GM12878 (cell line): ENCODE measurements around the gene SHC1. TPM values are rescaled to one million over a fixed set of nuclear protein-coding genes. Genes with fewer than 3 reads are reported as not detected.

Experiments
- BCLAF1 ChIP-seq: fragments of 450-650 bp; IDR thresholded peaks from 2 replicates; pipeline ENCODE4 v1.6.1; 2017; ENCODE audit warnings: antibody characterized with exemption, mild to moderate bottlenecking, moderate library complexity
- BHLHE40 ChIP-seq, 2 experiments: fragments of 450-650 bp in 1 of 2; IDR thresholded peaks; 2 replicates each; pipeline ENCODE4 v1.6.1; 2011 to 2017; ENCODE audit warnings: low read depth in 2 of 2, borderline replicate concordance in 1 of 2, improper control_type of control experiment in 1 of 2, low read length in 1 of 2, mild to moderate bottlenecking in 1 of 2
- BMI1 ChIP-seq: fragments of 450-650 bp; IDR thresholded peaks from 2 replicates; pipeline ENCODE4 v1.6.1; 2016; ENCODE audit warnings: mild to moderate bottlenecking, moderate library complexity, borderline replicate concordance
- BRCA1 ChIP-seq: IDR thresholded peaks from 2 replicates; pipeline ENCODE4 v1.6.1; 2011; ENCODE audit warnings: low read depth, low read length, improper control_type of control experiment
- CHD2 ChIP-seq: IDR thresholded peaks from 2 replicates; pipeline ENCODE4 v1.6.1; 2011; ENCODE audit warnings: low read depth, low read length, improper control_type of control experiment, borderline replicate concordance
- CHD4 ChIP-seq: fragments of 200-600 bp; sonication (generic); IDR thresholded peaks from 2 replicates; pipeline ENCODE4 v1.6.1; 2016; ENCODE audit warnings: mild to moderate bottlenecking
- EGR1 ChIP-seq, 2 experiments: IDR thresholded peaks; 1 replicate in 1 of 2; 2 replicates in 1 of 2; pipeline ENCODE4 v1.6.1; 2011 to 2012; ENCODE audit warnings: low read depth in 2 of 2, low read length in 2 of 2, borderline replicate concordance in 1 of 2, mild to moderate bottlenecking in 1 of 2, moderate library complexity in 1 of 2
- EZH2 ChIP-seq: IDR thresholded peaks from 2 replicates; pipeline ENCODE4 v1.6.1; 2012; ENCODE audit warnings: low read depth, mild to moderate bottlenecking, control low read depth, inconsistent platforms, low read length, borderline replicate concordance; ENCODE audit not compliant: control insufficient read depth
- HSF1 ChIP-seq: fragments of 150-350 bp; IDR thresholded peaks from 2 replicates; pipeline ENCODE4 v1.6.1; 2014; ENCODE audit warnings: mild to moderate bottlenecking, low read depth, low read length
- PAX5 ChIP-seq: IDR thresholded peaks from 2 replicates; pipeline ENCODE4 v1.6.1; 2011; ENCODE audit warnings: low read depth, low read length, borderline replicate concordance
- POLR2A ChIP-seq: IDR thresholded peaks from 2 replicates; pipeline ENCODE4 v1.6.1; 2011; ENCODE audit warnings: low read depth, mild to moderate bottlenecking, low read length
- RAD21 ChIP-seq: IDR thresholded peaks from 2 replicates; pipeline ENCODE4 v1.6.1; 2011; ENCODE audit warnings: mild to moderate bottlenecking, low read depth, low read length, moderate library complexity; ENCODE audit not compliant: insufficient read depth
- RAD51 ChIP-seq: fragments of 450-650 bp; IDR thresholded peaks from 2 replicates; pipeline ENCODE4 v1.6.1; 2016; ENCODE audit warnings: moderate library complexity, mild to moderate bottlenecking, inconsistent platforms
- RB1 ChIP-seq: fragments of 450-650 bp; formaldehyde crosslinking; IDR thresholded peaks from 2 replicates; pipeline ENCODE4 v1.6.1; 2017; ENCODE audit warnings: mild to moderate bottlenecking, borderline replicate concordance
- STAT1 ChIP-seq: fragments of 450-650 bp; conservative IDR thresholded peaks from 2 replicates; pipeline ENCODE4 v1.6.1; 2014; ENCODE audit warnings: antibody characterized with exemption, mild to moderate bottlenecking
- SUPT20H ChIP-seq: IDR thresholded peaks from 2 replicates; pipeline ENCODE4 v1.6.1; 2011; ENCODE audit warnings: low read depth, mild to moderate bottlenecking, low read length, moderate library complexity, borderline replicate concordance; ENCODE audit not compliant: control insufficient read depth
- TAF1 ChIP-seq: IDR thresholded peaks from 2 replicates; pipeline ENCODE4 v1.6.1; 2011; ENCODE audit warnings: mild to moderate bottlenecking, low read depth, low read length, borderline replicate concordance
- YBX1 ChIP-seq: fragments of 450-650 bp; IDR thresholded peaks from 2 replicates; pipeline ENCODE4 v1.6.1; 2016; ENCODE audit warnings: antibody characterized with exemption
- ZNF207 ChIP-seq: fragments of 450-650 bp; IDR thresholded peaks from 2 replicates; pipeline ENCODE4 v1.6.1; 2014; ENCODE audit warnings: antibody characterized with exemption, mild to moderate bottlenecking, borderline replicate concordance
- ZNF687 ChIP-seq: fragments of 450-650 bp; IDR thresholded peaks from 2 replicates; pipeline ENCODE4 v1.6.1; 2017; ENCODE audit warnings: mild to moderate bottlenecking, moderate library complexity
- polyA plus RNA-seq, 11 experiments: library from polyadenylated mRNA; depleted of rRNA in 4 of 11; unstranded in 6 of 11; stranded (reverse) in 5 of 11; fragments of >200 nt; fragmentation: Nextera tagmentation in 4 of 11; fragmentation: Illumina TruSeq in 1 of 11; extraction: Ambion mirVana in 4 of 11; extraction: Trizol in 1 of 11; gene quantifications; 1 replicate in 1 of 11; 2 replicates in 10 of 11; pipeline versions ENCODE4 v1.2.1 to v1.2.3, GENCODE V29; 2011 to 2016; ENCODE audit warnings: inconsistent platforms in 2 of 11, missing spikeins in 2 of 11, low read depth in 1 of 11
- total RNA-seq, 4 experiments: library from RNA; depleted of rRNA in 3 of 4; stranded (reverse); fragments of >200 nt in 3 of 4; fragmentation: Illumina TruSeq in 1 of 4; extraction: Trizol in 1 of 4; gene quantifications; 2 replicates each; pipeline versions ENCODE4 v1.2.1 to v1.2.3, GENCODE V29; 2013 to 2021

Gene SHC1
- total and polyA plus RNA-seq, 10 of the 15 experiments (the other 5 are each of a cell fraction or from before 2014, with no cell fraction given), result 2.6 to 49.3 (median 25.2) TPM

GRCh38 chr1:154937085-154937987 is 33.2 kb downstream of the SHC1 start (continued):
- TF ChIP-seq POLR2A, result 0 out of 2 replicates have a peak, but pooled peaks have one; percentile 28
- no peak for TF ChIP-seq STAT1
- TF ChIP-seq BHLHE40 (IDR thresholded peaks at IDR 0.05; ENCODE audit: borderline replicate concordance in 1 of 2, low read depth in 2 of 2, low read length in 1 of 2), result peak; percentile 96 to 97
- TF ChIP-seq BMI1, result no peak
- 0 out of 2 replicates have a peak, but pooled peaks have one; percentile 20 for TF ChIP-seq BRCA1
- peak; percentile 96 for TF ChIP-seq BCLAF1
- TF ChIP-seq TAF1, result peak; percentile 47; the same call in 1 of the 2 replicates
- no peak for TF ChIP-seq YBX1
- 0 out of 2 replicates have a peak, but pooled peaks have one; percentile 10 for TF ChIP-seq RAD21
- TF ChIP-seq RB1, result peak; percentile 18; the same call in 1 of the 2 replicates
- no peak for TF ChIP-seq EZH2
- peak; percentile 79 for TF ChIP-seq CHD2
- TF ChIP-seq ZNF207, result peak; percentile 81; the same call in 1 of the 2 replicates
- TF ChIP-seq EGR1 (IDR thresholded peaks at IDR 0.05; ENCODE audit: borderline replicate concordance in 1 of 2, low read depth in 2 of 2, low read length in 2 of 2), result peak in 1 of 2 experiments; percentile 56; a peak in 2 of 3 replicates
- TF ChIP-seq PAX5, result no peak; the same call in 1 of the 2 replicates
- no peak for TF ChIP-seq CHD4
- TF ChIP-seq ZNF687, result peak; percentile 41; the same call in 1 of the 2 replicates
- TF ChIP-seq HSF1, result 0 out of 2 replicates have a peak, but pooled peaks have one; percentile 2
- TF ChIP-seq SUPT20H, result no peak
- TF ChIP-seq RAD51, result no peak
